Hematopoietic multipotent progenitor cell treated with erythropoietin and hydrocortisone succinate and interleukin-3 and kit ligand, for 8 days (in vitro differentiated cells): ENCODE data around the gene HYCC1.
"Not testable (repeated sequence)": the region's sequence is repeated elsewhere in the genome, so short reads cannot be mapped to it uniquely, and the experiment has no call there.

Experiments
- DNase-seq: peaks from one replicate; pipeline ENCODE4 v3.0.0-alpha.2; 2015

HYCC1 gene

GRCh38 chr7:22983257-22983855 is 30.6 kb downstream of the HYCC1 start:
- no peak for DNase-seq

DNA sequence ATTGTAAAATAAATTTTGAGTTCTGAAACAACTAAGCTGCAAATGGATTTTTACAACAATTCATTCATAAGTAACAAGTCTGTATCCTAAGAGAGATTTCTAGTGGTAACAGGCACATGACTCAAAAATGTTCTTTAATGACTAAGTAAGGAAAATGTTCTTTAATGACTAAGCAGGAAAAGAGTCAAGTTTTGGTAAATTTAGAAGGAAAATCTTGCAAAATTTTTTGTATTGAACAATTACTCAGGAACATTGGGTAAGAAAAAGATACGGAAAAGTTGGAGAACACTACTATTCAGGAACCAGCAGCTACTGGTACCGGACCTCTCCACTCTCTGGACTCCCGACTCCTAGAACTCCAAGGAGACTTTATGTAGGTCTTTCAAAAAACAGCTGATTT is 33.5 kb downstream of the HYCC1 start:
- no peak for DNase-seq

GRCh38 chr7:22979861-22980260 is 34.1 kb downstream of the HYCC1 start:
- DNase-seq, result no peak

GRCh38 chr7:22979251-22979650 is 34.7 kb downstream of the HYCC1 start:
- no peak for DNase-seq

DNA sequence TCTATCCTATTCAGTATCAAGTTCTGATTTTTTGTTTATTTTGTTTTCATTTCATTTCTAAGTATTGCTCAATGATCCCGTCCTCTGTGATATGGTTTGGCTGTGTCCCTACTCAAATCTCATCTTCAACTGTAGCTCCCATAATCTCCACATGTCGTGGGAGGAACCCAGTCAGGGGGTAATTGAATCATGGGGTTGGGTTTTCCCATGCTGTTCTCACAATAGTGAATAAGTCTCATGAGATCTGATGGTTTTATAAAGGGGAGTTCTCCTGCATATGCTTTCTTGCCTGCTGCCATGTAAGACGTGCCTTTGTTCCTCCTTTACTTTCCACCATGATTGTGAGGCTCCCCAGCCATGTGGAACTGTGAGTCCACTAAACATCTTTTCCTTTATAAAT is 39.3 kb downstream of the HYCC1 start:
- not testable (repeated sequence) for DNase-seq

GRCh38 chr7:22972207-22972606 is 41.7 kb downstream of the HYCC1 start:
- DNase-seq, result no peak

DNA sequence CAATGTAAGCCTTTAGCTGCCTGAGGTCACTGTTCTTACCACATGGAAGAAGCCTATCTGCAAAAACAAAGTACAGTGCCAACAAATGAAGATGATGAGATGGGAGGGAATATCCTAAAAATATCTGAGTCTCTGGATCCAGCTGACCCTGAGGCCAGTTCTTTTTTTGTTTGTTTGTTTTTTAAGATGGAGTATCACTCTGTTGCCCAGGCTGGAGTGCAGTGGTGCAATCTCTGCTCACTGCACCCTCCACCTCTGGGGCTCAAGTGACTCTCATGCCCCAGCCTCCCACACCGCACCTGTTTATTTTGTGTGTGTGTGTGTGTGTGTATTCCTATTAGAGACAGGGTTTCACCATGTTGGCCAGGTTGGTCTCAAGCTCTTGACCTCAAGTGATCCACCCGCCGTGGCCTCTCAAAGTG is 44.9 kb downstream of the HYCC1 start:
- no peak for DNase-seq
